Brain microvascular endothelial cell (primary cell): ENCODE measurements around the gene ZBTB20.

Experiments used
- DNase-seq: peaks from one replicate; pipeline ENCODE4 v3.0.0-alpha.2; 2020
- H3K27ac ChIP-seq: fragments of 250-450 bp; sonication (Bioruptor Pico); 2 replicates; pipeline ENCODE4 v1.5.1; 2020; ENCODE audit warnings: mild to moderate bottlenecking, moderate library complexity
- H3K27me3 ChIP-seq: fragments of 250-450 bp; sonication (Bioruptor Pico); replicated peaks from 2 replicates; pipeline ENCODE4 v1.5.1; 2020; ENCODE audit warnings: mild to moderate bottlenecking
- H3K36me3 ChIP-seq: fragments of 250-450 bp; sonication (Bioruptor Pico); replicated peaks from 2 replicates; pipeline ENCODE4 v1.5.1; 2020; ENCODE audit warnings: mild to moderate bottlenecking
- H3K4me3 ChIP-seq: 2 replicates; pipeline ENCODE4 v1.5.1; 2011; ENCODE audit warnings: low read depth, mild to moderate bottlenecking, control low read depth, low read length, moderate library complexity
- CTCF ChIP-seq: IDR thresholded peaks from 2 replicates; pipeline ENCODE4 v1.5.1; 2011; ENCODE audit warnings: low read depth, mild to moderate bottlenecking, moderate library complexity, low read length, control low read depth, inconsistent platforms; ENCODE audit errors: missing control alignments
- in situ Hi-C: cut with HindIII; loops from 2 replicates; pipeline ENCODE4 v1.10.0; 2017; ENCODE audit warnings: low sequenced_read_pairs, low pct_ligation_motif_present

ZBTB20 gene

GRCh38 chr3:114892131-114892879, 254.8 kb downstream of the ZBTB20 start:
- no peak overlapping the region for H3K27ac ChIP-seq
- H3K4me3 ChIP-seq, result no peak overlapping the region
- TF ChIP-seq CTCF, result no peak
- no peaks in the 10 kb centered on the region for H3K27me3 ChIP-seq
- in situ Hi-C loops, result no loop called here
- no peaks in the 10 kb centered on the region for H3K36me3 ChIP-seq
- no peak for DNase-seq

- Histone ChIP-seq H3K36me3 (no peaks in the 10 kb centered on the region), H3K27ac (no peak overlapping the region), H3K4me3 (no peak overlapping the region), H3K27me3 (no peaks in the 10 kb centered on the region)
- TF ChIP-seq CTCF, result no peak
- in situ Hi-C loops, result no loop called here
- DNase-seq, result no peak
Measured at GRCh38 chr3:114887806-114888205, 259.3 kb downstream of the ZBTB20 start.

GRCh38 chr3:114886905-114887304, 260.2 kb downstream of the ZBTB20 start:
- in situ Hi-C loops, result no loop called here
- H3K27me3 ChIP-seq, result no peaks in the 10 kb centered on the region
- no peaks in the 10 kb centered on the region for H3K36me3 ChIP-seq
- DNase-seq, result no peak
- TF ChIP-seq CTCF, result no peak
- H3K4me3 ChIP-seq, result no peak overlapping the region
- H3K27ac ChIP-seq, result no peak overlapping the region

- H3K27ac ChIP-seq, result no peak overlapping the region
- no peak for TF ChIP-seq CTCF
- no peak overlapping the region for H3K4me3 ChIP-seq
- H3K27me3 ChIP-seq, result no peaks in the 10 kb centered on the region
- no peaks in the 10 kb centered on the region for H3K36me3 ChIP-seq
- DNase-seq, result no peak
- in situ Hi-C loops, result no loop called here
Measured at GRCh38 chr3:114884213-114884923, 262.7 kb downstream of the ZBTB20 start.

GRCh38 chr3:114880078-114880477, 267.0 kb downstream of the ZBTB20 start:
- no peak overlapping the region for H3K27ac ChIP-seq
- no peaks in the 10 kb centered on the region for H3K27me3 ChIP-seq
- in situ Hi-C loops, result no loop called here
- no peaks in the 10 kb centered on the region for H3K36me3 ChIP-seq
- no peak overlapping the region for H3K4me3 ChIP-seq
- no peak for TF ChIP-seq CTCF
- peak; percentile 34 for DNase-seq
